ENCODE data around the gene IL1B.

GRCh38 chr2:112867701-112868631 is 31.4 kb upstream of the IL1B start:
- TF ChIP-seq EZH2 (IDR thresholded peaks at IDR 0.05; ENCODE audit: low read depth) (no peak), CTCF (conservative IDR thresholded peaks at IDR 0.05) (no peak)
